H9 (cell line): ENCODE measurements around the gene STK32C. TPM values are rescaled to one million over a fixed set of nuclear protein-coding genes. Genes with fewer than 3 reads are reported as not detected.
A peak's percentile ranks its signal among the peaks of the same experiment; 100 is the strongest.

Source experiments
- DNase-seq: peaks from one replicate; pipeline ENCODE4 v3.0.0-alpha.2; 2017
- H2AFZ ChIP-seq: one replicate; pipeline ENCODE4 v1.6.1; 2013; ENCODE audit warnings: mild to moderate bottlenecking, low read length, control low read depth, moderate library complexity
- H2AK5ac ChIP-seq: 2 replicates; pipeline ENCODE4 v1.6.1; 2013; ENCODE audit warnings: low read length, control low read depth, mixed read lengths; ENCODE audit not compliant: insufficient read length
- H2BK120ac ChIP-seq: one replicate; pipeline ENCODE4 v1.6.1; 2013; ENCODE audit warnings: low read depth, mild to moderate bottlenecking, low read length, control low read depth, inconsistent platforms; ENCODE audit not compliant: poor library complexity, severe bottlenecking
- H2BK12ac ChIP-seq: 2 replicates; pipeline ENCODE4 v1.6.1; 2013; ENCODE audit warnings: low read length, control low read depth, mixed read lengths, low read depth; ENCODE audit not compliant: insufficient read length
- H2BK15ac ChIP-seq: 2 replicates; pipeline ENCODE4 v1.6.1; 2013; ENCODE audit warnings: low read depth, low read length, control low read depth
- H2BK20ac ChIP-seq: one replicate; pipeline ENCODE4 v1.6.1; 2013; ENCODE audit warnings: low read depth, mild to moderate bottlenecking, low read length, control low read depth, inconsistent platforms; ENCODE audit not compliant: poor library complexity, severe bottlenecking
- H2BK5ac ChIP-seq: 2 replicates; pipeline ENCODE4 v1.6.1; 2013; ENCODE audit warnings: low read length, control low read depth, mixed read lengths; ENCODE audit not compliant: insufficient read length
- H3K14ac ChIP-seq: 2 replicates; pipeline ENCODE4 v1.6.1; 2013; ENCODE audit warnings: low read length, control low read depth; ENCODE audit not compliant: insufficient read depth
- H3K18ac ChIP-seq: 2 replicates; pipeline ENCODE4 v1.6.1; 2013; ENCODE audit warnings: low read depth, mild to moderate bottlenecking, mixed read lengths, low read length, control low read depth; ENCODE audit not compliant: insufficient read length
- H3K23ac ChIP-seq: 2 replicates; pipeline ENCODE4 v1.6.1; 2013; ENCODE audit warnings: low read length, control low read depth, mixed read lengths, low read depth; ENCODE audit not compliant: insufficient read length
- H3K23me2 ChIP-seq: 2 replicates; pipeline ENCODE4 v1.6.1; 2013; ENCODE audit warnings: low read depth, mild to moderate bottlenecking, mixed read lengths, low read length, control low read depth; ENCODE audit not compliant: insufficient read length, poor library complexity, severe bottlenecking
- H3K27ac ChIP-seq: 2 replicates; pipeline ENCODE4 v1.5.1; 2013; ENCODE audit warnings: low read length, control low read depth, mixed read lengths, low read depth; ENCODE audit not compliant: insufficient read length
- H3K27me3 ChIP-seq: 2 replicates; pipeline ENCODE4 v1.6.1; 2013; ENCODE audit warnings: low read length, control low read depth, inconsistent platforms; ENCODE audit not compliant: insufficient read depth
- H3K4ac ChIP-seq: 2 replicates; pipeline ENCODE4 v1.6.1; 2013; ENCODE audit warnings: low read depth, mild to moderate bottlenecking, control low read depth, inconsistent platforms, low read length, moderate library complexity
- H3K4me1 ChIP-seq: 2 replicates; pipeline ENCODE4 v1.6.1; 2013; ENCODE audit warnings: low read length, control low read depth, inconsistent platforms; ENCODE audit not compliant: insufficient read depth
- H3K4me2 ChIP-seq: 2 replicates; pipeline ENCODE4 v1.6.1; 2013; ENCODE audit warnings: low read length, control low read depth, mixed read lengths; ENCODE audit not compliant: insufficient read length, insufficient read depth
- H3K56ac ChIP-seq: 2 replicates; pipeline ENCODE4 v1.6.1; 2013; ENCODE audit warnings: low read depth, mild to moderate bottlenecking, mixed read lengths, low read length, control low read depth; ENCODE audit not compliant: insufficient read length
- H3K79me1 ChIP-seq: 2 replicates; pipeline ENCODE4 v1.6.1; 2013; ENCODE audit warnings: low read depth, mild to moderate bottlenecking, moderate library complexity, low read length, control low read depth, inconsistent platforms; ENCODE audit not compliant: insufficient read depth, poor library complexity, severe bottlenecking
- H3K79me2 ChIP-seq: 2 replicates; pipeline ENCODE4 v1.6.1; 2013; ENCODE audit warnings: low read length, control low read depth, inconsistent platforms; ENCODE audit not compliant: insufficient read depth
- H3K9ac ChIP-seq: 2 replicates; pipeline ENCODE4 v1.6.1; 2013; ENCODE audit warnings: low read length, control low read depth, mixed read lengths; ENCODE audit not compliant: insufficient read length; ENCODE audit errors: extremely low read depth
- H3K9me3 ChIP-seq: one replicate; pipeline ENCODE4 v1.6.1; 2013; ENCODE audit warnings: low read depth, low read length, inconsistent platforms; ENCODE audit not compliant: control insufficient read depth
- H3T11ph ChIP-seq: one replicate; pipeline ENCODE4 v1.6.1; 2013; ENCODE audit warnings: mild to moderate bottlenecking, low read length, control low read depth, inconsistent platforms
- H4K20me1 ChIP-seq: one replicate; pipeline ENCODE4 v1.6.1; 2013; ENCODE audit not compliant: control insufficient read depth, insufficient read length, insufficient read depth
- H4K5ac ChIP-seq: 2 replicates; pipeline ENCODE4 v1.6.1; 2013; ENCODE audit warnings: low read depth, mild to moderate bottlenecking, mixed read lengths, low read length, control low read depth; ENCODE audit not compliant: insufficient read length
- H4K8ac ChIP-seq: replicated peaks from 2 replicates; pipeline ENCODE4 v1.6.1; 2013; ENCODE audit warnings: low read length, control low read depth, mixed read lengths, low read depth; ENCODE audit not compliant: insufficient read length
- H4K91ac ChIP-seq: 2 replicates; pipeline ENCODE4 v1.6.1; 2013; ENCODE audit warnings: low read depth, mild to moderate bottlenecking, moderate library complexity, mixed read lengths, low read length, control low read depth; ENCODE audit not compliant: insufficient read length
- H3K27ac Mint-ChIP-seq, 3 experiments: 2 replicates in 2 of 3; 3 replicates in 1 of 3; pipeline ENCODE4 v1.8.0; 2020 to 2021; ENCODE audit warnings: mixed read lengths in 3 of 3, mild to moderate bottlenecking in 1 of 3, moderate library complexity in 1 of 3
- H3K27me3 Mint-ChIP-seq: 2 replicates; pipeline ENCODE4 v1.8.0; 2021; ENCODE audit warnings: low read depth, mild to moderate bottlenecking, moderate library complexity, mixed read lengths
- H3K36me3 Mint-ChIP-seq, 3 experiments: 2 replicates in 2 of 3; 3 replicates in 1 of 3; pipeline ENCODE4 v1.8.0; 2020 to 2021; ENCODE audit warnings: low read depth in 3 of 3, mixed read lengths in 3 of 3; ENCODE audit not compliant: insufficient read depth in 1 of 3
- H3K4me1 Mint-ChIP-seq, 2 experiments: 2 replicates each; pipeline ENCODE4 v1.8.0; 2020; ENCODE audit warnings: mixed read lengths in 2 of 2
- H3K4me3 Mint-ChIP-seq, 2 experiments: 2 replicates in 1 of 2; 3 replicates in 1 of 2; pipeline ENCODE4 v1.8.0; 2020 to 2021; ENCODE audit warnings: mild to moderate bottlenecking in 2 of 2, mixed read lengths in 2 of 2, moderate library complexity in 1 of 2
- H3K9me3 Mint-ChIP-seq, 2 experiments: 2 replicates in 1 of 2; 3 replicates in 1 of 2; pipeline ENCODE4 v1.8.0; 2020; ENCODE audit warnings: mild to moderate bottlenecking in 2 of 2, mixed read lengths in 2 of 2, moderate library complexity in 1 of 2
- WGBS: extraction: QIAGEN DNeasy Blood & Tissue Kit; methylation state at CpG from one replicate; pipeline ENCODE4 v1.1.7; 2013; ENCODE audit warnings: missing lambda C conversion rate, low lambda C conversion rate, mixed read lengths; ENCODE audit not compliant: insufficient read length; ENCODE audit errors: extremely low coverage; 5-methylcytosine and 5-hydroxymethylcytosine counted together
- total RNA-seq: library from RNA; stranded (reverse); gene quantifications from 2 replicates; pipeline ENCODE4 v1.2.1, GENCODE V29; 2021
- TF ChIP-seq, protein P1 (sequence below): fragments of 200-600 bp; sonication (generic); conservative IDR thresholded peaks from 3 replicates; pipeline ENCODE4 v1.8.0; 2021; ENCODE audit warnings: antibody characterized with exemption, mild to moderate bottlenecking

Gene STK32C
- total RNA-seq, 1 experiment from 2014 or later: 11.3 TPM

DNA sequence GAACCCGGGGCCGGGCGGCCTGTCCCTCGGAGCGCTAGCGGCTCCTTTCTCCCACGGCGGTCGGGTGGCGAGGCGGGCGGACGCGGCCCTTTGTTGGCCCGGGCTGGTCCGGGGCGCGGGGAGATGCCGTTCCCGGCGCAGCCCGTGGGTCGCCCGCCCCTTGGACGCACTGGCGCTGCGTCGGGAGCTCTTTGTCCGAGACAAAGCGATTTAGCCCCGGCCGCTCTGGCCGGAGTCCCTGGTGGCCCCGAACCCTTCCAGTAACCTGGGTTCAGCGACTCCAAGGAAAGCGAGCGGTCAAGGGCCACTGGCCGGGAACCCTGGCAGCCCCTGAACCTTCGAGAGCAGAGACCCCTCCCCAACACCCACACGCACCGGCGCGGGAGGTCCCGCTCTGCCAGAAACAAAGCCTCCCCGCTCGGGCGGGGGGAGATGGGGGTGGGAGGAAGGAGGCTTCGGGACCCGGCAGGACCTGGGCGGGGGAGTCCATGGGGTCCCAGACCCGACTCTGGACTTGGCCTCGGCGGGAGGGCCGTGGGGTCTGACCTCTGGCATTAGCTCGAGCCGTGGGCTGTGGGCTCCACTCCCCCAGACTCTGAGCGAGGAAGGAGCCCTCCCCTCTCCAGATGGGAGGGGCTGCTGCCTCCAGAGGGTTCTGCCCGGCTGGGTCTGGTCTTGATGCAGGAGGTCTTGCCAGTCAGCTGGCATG lies 120.2 kb downstream of the STK32C start:
- Histone ChIP-seq H3T11ph (no peak overlapping the region), H2BK120ac (no peak overlapping the region), H3K27ac (no peak overlapping the region), H3K4me2 (peak overlapping the region; percentile 58), H2BK12ac (no peak overlapping the region), H2BK5ac (no peak overlapping the region), H4K20me1 (no peaks in the 10 kb centered on the region), H3K9ac (no peak overlapping the region), H2AK5ac (no peak overlapping the region), H3K9me3 (no peaks in the 10 kb centered on the region), H3K14ac (no peak overlapping the region), H3K23me2 (peaks cover 22% of the 10 kb centered on the region), H4K91ac (no peak overlapping the region), H3K79me1 (no peaks in the 10 kb centered on the region), H2AFZ (no peak overlapping the region), H3K4ac (no peak overlapping the region), H3K4me1 (no peaks in the 10 kb centered on the region; the same call in 1 of the 2 replicates), H2BK15ac (peak overlapping the region; percentile 70; the same call in 1 of the 2 replicates), H4K5ac (no peak overlapping the region), H3K18ac (peak overlapping the region; percentile 62), H3K27me3 (peaks cover 22% of the 10 kb centered on the region; the same call in 1 of the 2 replicates), H3K23ac (no peak overlapping the region), H3K56ac (no peak overlapping the region), H2BK20ac (no peak overlapping the region), H4K8ac (no peak overlapping the region), H3K79me2 (no peaks in the 10 kb centered on the region)
- peak overlapping the region; percentile 61 to 76 for H3K4me3 Mint-ChIP-seq
- no peak overlapping the region for H3K27ac Mint-ChIP-seq
- WGBS: no CpG with 5 or more reads among the region's 58 CpGs
- peaks cover 5 to 8% of the 10 kb centered on the region in 2 experiments for H3K4me1 Mint-ChIP-seq
- peaks cover 8 to 26% (median 25%) of the 10 kb centered on the region in 3 experiments; a peak in 6 of 7 replicates for H3K36me3 Mint-ChIP-seq
- peaks cover 0 to 3% of the 10 kb centered on the region in 2 experiments; a peak in 3 of 5 replicates for H3K9me3 Mint-ChIP-seq
- no peak for DNase-seq
- peaks cover 68% of the 10 kb centered on the region for H3K27me3 Mint-ChIP-seq
- TF ChIP-seq, protein P1, sequence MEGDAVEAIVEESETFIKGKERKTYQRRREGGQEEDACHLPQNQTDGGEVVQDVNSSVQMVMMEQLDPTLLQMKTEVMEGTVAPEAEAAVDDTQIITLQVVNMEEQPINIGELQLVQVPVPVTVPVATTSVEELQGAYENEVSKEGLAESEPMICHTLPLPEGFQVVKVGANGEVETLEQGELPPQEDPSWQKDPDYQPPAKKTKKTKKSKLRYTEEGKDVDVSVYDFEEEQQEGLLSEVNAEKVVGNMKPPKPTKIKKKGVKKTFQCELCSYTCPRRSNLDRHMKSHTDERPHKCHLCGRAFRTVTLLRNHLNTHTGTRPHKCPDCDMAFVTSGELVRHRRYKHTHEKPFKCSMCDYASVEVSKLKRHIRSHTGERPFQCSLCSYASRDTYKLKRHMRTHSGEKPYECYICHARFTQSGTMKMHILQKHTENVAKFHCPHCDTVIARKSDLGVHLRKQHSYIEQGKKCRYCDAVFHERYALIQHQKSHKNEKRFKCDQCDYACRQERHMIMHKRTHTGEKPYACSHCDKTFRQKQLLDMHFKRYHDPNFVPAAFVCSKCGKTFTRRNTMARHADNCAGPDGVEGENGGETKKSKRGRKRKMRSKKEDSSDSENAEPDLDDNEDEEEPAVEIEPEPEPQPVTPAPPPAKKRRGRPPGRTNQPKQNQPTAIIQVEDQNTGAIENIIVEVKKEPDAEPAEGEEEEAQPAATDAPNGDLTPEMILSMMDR: no peak
